HG02840 (cell line): ENCODE results near the gene SMPD3.

Experiments used
- ATAC-seq: cut with Tn5 transposase; IDR thresholded peaks from one replicate; pipeline ENCODE4 v1.9.1; 2021; ENCODE audit warnings: mild to moderate bottlenecking, moderate library complexity, moderate number of reproducible peaks; ENCODE audit not compliant: unreplicated experiment, low FRiP score

SMPD3 gene

GRCh38 chr16:68344252-68344651 is 104.1 kb downstream of the SMPD3 start:
- no peak for ATAC-seq

GRCh38 chr16:68343137-68343536 is 105.2 kb downstream of the SMPD3 start:
- ATAC-seq: no peak

- ATAC-seq: no peak
These were observed 105.7 kb downstream of the SMPD3 start for GRCh38 chr16:68342620-68343019.

- no peak for ATAC-seq
These were observed 109.1 kb downstream of the SMPD3 start for GRCh38 chr16:68339214-68339613.

GRCh38 chr16:68338326-68339119 is 109.8 kb downstream of the SMPD3 start:
- ATAC-seq: no peak

GRCh38 chr16:68335175-68335574 is 113.1 kb downstream of the SMPD3 start:
- no peak for ATAC-seq

GRCh38 chr16:68332411-68333121 is 115.7 kb downstream of the SMPD3 start:
- ATAC-seq: no peak

GRCh38 chr16:68331879-68332410 is 116.4 kb downstream of the SMPD3 start:
- no peak for ATAC-seq

GRCh38 chr16:68328860-68329390 is 119.4 kb downstream of the SMPD3 start:
- no peak for ATAC-seq

- ATAC-seq: no peak
These were observed 120.0 kb downstream of the SMPD3 start for GRCh38 chr16:68328151-68328859.

GRCh38 chr16:68324780-68325357 is 123.4 kb downstream of the SMPD3 start:
- no peak for ATAC-seq

- no peak for ATAC-seq
These were observed 124.0 kb downstream of the SMPD3 start for GRCh38 chr16:68324336-68324735.

- no peak for ATAC-seq
These were observed 129.0 kb downstream of the SMPD3 start for GRCh38 chr16:68319185-68319908.

- no peak for ATAC-seq
These were observed 135.2 kb downstream of the SMPD3 start for GRCh38 chr16:68313116-68313515.

- peak; percentile 98 for ATAC-seq
These were observed 137.4 kb downstream of the SMPD3 start, which contains the start of the genes PRMT7 and SLC7A6OS for GRCh38 chr16:68310774-68311511. Gene PRMT7 (plus strand): TSS chr16:68311019. CDS start chr16:68315980, 4,961 bp downstream. Gene SLC7A6OS (minus strand): TSS chr16:68310946. CDS start chr16:68310926, 20 bp downstream.

- no peak for ATAC-seq
These were observed 137.9 kb downstream of the SMPD3 start for GRCh38 chr16:68310437-68310773.

GRCh38 chr16:68309799-68310198 is 138.5 kb downstream of the SMPD3 start:
- ATAC-seq: no peak
